Fibroblast of mammary gland (primary cell): Measurements from ENCODE around the gene ALPP.
"Not testable (repeated sequence)": the region's sequence is repeated elsewhere in the genome, so short reads cannot be mapped to it uniquely, and the experiment has no call there.

Experiments used
- DNase-seq: peaks from one replicate; pipeline ENCODE4 v3.0.0-alpha.2; 2010; ENCODE audit warnings: low read depth
- H3K4me3 ChIP-seq: 2 replicates; pipeline ENCODE4 v1.5.1; 2011; ENCODE audit warnings: low read depth, mild to moderate bottlenecking, low read length, moderate library complexity; ENCODE audit not compliant: control insufficient read depth
- TF ChIP-seq, protein P1 (sequence below): conservative IDR thresholded peaks from 2 replicates; pipeline ENCODE4 v1.5.1; 2011; ENCODE audit warnings: low read depth, low read length, inconsistent platforms; ENCODE audit not compliant: control insufficient read depth, insufficient read depth

ALPP gene

DNA sequence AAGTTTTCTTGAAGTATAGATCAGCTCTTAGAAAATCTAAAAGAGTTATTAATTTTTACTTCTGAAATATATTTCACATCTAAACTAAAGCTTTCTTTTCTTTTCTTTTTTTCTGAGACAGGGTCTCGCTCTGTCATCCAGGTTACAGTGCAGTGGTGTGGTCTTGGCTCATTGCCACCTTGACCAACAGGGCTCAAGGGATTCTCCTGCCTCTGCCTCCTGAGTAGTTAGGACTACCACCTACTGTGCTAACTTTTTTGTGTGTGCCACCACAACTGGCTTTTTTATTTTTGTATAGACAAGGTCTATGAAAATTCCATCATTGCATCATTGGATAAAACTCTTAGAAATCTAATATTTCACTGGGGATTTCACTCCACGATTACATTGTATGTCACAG, 18.1 kb downstream of the ALPP start:
- no peak overlapping the region for H3K4me3 ChIP-seq
- TF ChIP-seq, protein P1, sequence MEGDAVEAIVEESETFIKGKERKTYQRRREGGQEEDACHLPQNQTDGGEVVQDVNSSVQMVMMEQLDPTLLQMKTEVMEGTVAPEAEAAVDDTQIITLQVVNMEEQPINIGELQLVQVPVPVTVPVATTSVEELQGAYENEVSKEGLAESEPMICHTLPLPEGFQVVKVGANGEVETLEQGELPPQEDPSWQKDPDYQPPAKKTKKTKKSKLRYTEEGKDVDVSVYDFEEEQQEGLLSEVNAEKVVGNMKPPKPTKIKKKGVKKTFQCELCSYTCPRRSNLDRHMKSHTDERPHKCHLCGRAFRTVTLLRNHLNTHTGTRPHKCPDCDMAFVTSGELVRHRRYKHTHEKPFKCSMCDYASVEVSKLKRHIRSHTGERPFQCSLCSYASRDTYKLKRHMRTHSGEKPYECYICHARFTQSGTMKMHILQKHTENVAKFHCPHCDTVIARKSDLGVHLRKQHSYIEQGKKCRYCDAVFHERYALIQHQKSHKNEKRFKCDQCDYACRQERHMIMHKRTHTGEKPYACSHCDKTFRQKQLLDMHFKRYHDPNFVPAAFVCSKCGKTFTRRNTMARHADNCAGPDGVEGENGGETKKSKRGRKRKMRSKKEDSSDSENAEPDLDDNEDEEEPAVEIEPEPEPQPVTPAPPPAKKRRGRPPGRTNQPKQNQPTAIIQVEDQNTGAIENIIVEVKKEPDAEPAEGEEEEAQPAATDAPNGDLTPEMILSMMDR: no peak
- no peak for DNase-seq

DNA sequence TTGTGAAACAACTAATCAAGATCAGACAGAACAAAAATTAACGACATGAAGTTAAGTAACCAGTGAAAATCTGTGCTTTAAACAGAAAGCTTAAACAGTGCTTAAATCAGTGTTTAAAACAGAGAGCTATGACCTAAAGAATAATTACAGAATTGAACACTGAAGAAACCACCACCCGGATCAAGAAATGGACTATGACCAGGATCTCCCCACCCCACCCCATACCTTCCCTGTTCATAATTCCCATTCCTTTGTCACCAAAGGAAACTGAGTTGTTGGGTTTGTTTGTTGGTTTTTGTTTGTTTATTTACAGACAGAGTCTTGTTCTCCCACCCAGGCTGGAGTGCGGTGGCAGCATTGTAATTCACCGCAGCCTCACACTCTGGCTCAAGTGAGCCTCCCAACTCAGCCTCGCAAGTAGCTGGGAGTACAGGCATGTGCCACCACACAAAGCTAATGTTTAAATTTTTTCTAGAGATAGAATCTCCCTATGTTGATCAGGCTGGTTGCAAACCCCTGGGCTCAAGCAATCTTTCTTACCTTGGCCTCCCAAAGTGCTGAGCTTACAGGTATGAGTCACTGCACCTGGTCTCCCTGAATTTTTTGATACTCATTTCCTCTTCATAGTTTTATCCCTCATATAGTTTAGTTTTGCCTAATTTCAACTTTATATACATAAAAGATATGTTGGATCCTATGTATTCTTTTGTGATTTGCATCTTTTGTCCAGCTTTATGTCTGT, 19.9 kb downstream of the ALPP start:
- no peak overlapping the region for H3K4me3 ChIP-seq
- DNase-seq: no peak
- TF ChIP-seq, protein P1: no peak

DNA sequence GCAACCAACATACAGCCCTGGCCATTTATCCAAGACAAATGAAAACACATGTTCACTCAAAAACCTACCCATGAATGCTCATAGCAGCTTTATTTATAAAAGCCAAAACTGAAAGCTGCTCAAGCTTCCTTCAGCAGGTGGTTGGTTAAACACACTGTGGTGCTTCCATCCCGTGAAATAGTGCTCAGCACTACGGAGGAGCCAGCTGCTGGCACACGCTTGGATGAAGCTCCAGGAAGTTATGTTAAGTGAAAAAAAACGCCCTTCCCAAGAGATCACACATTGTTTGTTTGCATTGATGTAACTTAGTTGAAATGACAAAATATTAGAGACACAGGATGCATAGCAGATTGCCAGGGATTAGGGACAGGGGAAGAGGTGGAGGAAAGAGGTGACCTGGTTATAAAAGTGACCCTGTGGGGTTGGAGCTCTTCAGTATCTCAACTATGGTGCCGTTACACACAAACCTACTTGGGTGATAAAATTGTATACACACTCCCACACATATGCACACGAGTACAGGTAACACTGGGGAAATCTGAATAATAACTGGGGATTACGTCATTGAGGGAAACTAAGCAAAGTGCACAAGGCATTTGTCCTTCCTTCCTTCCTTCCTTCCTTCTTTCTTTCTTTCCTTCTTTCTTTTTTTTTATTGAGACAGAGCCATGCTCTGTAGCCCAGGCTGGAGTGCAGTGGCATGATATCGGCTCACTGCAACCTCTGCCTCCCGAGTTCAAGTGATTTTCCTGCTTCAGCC, 21.9 kb downstream of the ALPP start:
- TF ChIP-seq, protein P1: no peak
- DNase-seq: no peak
- H3K4me3 ChIP-seq: no peak overlapping the region

DNA sequence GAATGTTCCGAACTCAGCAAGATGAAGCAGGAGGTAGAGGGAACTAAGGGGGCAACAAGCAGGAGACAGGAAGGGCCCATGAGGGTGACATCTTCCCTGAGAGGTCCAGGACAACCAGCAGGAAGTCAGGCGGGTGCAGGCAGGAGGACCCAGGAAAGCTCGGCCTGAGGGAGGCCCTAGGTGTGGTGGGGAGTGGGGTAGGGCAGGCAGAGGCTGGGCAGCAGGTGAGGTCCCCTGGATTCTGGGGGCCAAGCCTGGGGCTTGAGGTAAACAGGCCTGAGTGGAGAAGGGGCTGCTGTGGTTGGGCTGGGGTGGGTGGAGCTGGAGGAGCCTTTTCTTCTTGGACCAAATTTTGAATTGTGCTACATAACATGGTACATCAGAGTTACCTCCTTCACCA, 24.0 kb downstream of the ALPP start:
- H3K4me3 ChIP-seq: no peak overlapping the region
- no peak for DNase-seq
- TF ChIP-seq, protein P1: no peak

DNA sequence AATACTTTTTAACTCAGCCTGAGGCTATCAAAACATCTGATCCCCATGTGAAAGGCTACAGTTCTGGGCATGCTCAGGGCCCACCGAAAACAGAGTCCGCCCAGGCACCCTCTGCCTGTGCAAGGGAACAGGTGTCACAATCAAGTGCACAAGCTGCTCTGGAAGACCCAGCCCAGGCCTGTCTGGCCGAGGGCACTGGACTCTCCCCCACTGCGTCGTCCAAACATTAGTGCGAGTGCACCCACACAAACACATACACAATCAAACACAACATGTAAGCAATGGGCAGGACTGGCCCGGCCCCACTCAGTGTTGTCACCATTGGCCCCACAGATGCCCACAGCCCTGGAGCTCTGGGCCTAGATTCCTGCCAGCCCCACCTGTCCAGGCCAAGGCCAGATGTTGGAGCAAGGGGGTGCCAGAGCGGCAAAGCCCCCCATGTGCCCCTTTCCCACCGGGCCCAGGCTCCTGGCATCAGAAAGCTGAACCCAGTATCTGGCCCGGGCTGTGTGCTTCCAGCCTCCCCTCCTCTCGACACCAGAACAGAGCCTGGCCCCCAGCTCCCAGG, 27.5 kb downstream of the ALPP start:
- no peak overlapping the region for H3K4me3 ChIP-seq
- TF ChIP-seq, protein P1: no peak
- DNase-seq: no peak

DNA sequence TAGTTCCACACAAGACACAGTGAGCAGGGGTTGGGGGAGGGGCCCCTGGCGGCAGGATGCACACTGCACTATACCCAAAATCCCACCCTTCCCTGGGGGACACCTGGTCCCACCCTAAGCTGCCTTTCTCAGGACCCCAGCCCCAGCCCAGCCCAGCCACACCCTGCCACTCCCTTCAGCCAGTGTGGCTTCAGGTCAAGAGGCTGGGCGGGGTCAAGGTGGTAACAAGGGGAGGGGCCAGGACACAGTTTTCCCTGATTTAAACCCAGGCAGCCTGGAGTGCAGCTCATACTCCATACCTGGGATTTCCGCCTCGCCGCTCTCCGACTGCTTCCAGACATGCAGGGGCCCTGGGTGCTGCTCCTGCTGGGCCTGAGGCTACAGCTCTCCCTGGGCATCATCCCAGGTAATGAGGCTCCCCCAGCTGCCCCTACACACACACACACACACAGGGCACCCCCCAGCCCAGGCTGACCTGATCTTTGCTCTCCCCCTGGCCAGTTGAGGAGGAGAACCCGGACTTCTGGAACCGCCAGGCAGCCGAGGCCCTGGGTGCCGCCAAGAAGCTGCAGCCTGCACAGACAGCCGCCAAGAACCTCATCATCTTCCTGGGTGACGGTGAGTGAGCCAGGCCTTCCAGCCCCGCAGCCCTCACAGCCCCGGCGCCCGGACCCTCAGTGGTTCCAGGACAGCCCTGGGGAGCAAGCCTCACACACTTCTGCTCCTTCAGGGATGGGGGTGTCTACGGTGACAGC, 28.2 kb downstream of the ALPP start, which contains the start of gene ALPG:
TSS of gene ALPG (plus strand) at position 289 of the 755 bp plus-strand sequence. CDS start at position 340, 51 bp downstream.
- no peak for DNase-seq
- TF ChIP-seq, protein P1: no peak
- H3K4me3 ChIP-seq: no peak within 1 kb of the TSS

DNA sequence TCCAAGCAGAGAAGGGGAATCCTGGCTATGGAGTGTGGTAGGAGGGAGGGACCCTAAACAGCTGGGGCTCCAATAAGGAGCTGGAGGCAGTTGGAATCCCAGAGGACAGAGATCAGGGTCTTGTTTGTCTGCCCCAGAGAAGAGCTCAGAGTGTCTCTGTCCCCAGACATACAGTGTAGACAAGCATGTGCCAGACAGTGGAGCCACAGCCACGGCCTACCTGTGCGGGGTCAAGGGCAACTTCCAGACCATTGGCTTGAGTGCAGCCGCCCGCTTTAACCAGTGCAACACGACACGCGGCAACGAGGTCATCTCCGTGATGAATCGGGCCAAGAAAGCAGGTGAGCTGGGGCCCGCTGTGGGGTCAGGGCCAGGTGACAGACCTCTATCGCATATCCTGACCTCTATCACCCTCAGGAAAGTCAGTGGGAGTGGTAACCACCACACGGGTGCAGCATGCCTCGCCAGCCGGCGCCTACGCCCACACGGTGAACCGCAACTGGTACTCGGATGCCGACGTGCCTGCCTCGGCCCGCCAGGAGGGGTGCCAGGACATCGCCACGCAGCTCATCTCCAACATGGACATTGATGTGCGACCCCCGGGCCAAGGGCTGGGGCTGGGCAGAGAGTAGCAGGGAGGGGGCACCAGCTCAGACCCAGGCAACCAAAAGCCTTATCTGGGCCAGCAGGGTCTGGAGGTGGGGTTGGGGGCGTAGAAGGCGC, 29.0 kb downstream of the ALPP start:
- H3K4me3 ChIP-seq, DNase-seq: not testable (repeated sequence)

DNA sequence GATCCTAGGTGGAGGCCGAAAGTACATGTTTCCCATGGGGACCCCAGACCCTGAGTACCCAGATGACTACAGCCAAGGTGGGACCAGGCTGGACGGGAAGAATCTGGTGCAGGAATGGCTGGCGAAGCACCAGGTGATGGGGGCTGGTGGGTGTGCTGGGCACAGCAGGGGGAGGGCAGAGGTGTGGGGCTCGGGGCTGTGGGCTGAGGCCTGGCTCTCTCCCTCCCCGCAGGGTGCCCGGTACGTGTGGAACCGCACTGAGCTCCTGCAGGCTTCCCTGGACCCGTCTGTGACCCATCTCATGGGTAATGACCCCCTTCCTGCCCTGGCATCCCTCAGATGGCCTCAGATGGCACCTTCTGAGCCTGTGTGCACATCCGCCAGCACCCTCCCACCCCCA, 29.7 kb downstream of the ALPP start:
- not testable (repeated sequence) for DNase-seq, H3K4me3 ChIP-seq

DNA sequence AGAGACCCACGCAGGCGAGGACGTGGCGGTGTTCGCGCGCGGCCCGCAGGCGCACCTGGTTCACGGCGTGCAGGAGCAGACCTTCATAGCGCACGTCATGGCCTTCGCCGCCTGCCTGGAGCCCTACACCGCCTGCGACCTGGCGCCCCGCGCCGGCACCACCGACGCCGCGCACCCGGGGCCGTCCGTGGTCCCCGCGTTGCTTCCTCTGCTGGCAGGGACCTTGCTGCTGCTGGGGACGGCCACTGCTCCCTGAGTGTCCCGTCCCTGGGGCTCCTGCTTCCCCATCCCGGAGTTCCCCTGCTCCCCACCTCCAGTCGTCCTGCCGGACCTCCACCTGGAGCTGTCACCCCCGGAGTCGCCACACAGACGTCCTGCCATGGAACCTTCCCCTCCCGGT, 31.1 kb downstream of the ALPP start:
- not testable (repeated sequence) for DNase-seq, H3K4me3 ChIP-seq
